Neutrophil (primary cell): ENCODE data around the gene ALOX5.

Experiments
- H3K27ac ChIP-seq: fragments of 200-600 bp; sonication (generic); 2 replicates; pipeline ENCODE4 v1.5.1; 2016; ENCODE audit warnings: mild to moderate bottlenecking, moderate library complexity
- H3K27me3 ChIP-seq: fragments of 200-600 bp; sonication (generic); 2 replicates; pipeline ENCODE4 v1.6.0; 2016; ENCODE audit warnings: mild to moderate bottlenecking
- H3K36me3 ChIP-seq: fragments of 200-600 bp; sonication (generic); 2 replicates; pipeline ENCODE4 v1.5.1; 2017
- H3K4me1 ChIP-seq, 2 experiments: fragments of 200-600 bp in 1 of 2; sonication (generic) in 1 of 2; 1 replicate in 1 of 2; 2 replicates in 1 of 2; pipeline versions ENCODE4 v1.5.1 to v1.6.1; 2013 to 2016; ENCODE audit warnings: low read depth in 1 of 2, low read length in 1 of 2, mild to moderate bottlenecking in 1 of 2, moderate library complexity in 1 of 2; ENCODE audit not compliant: control insufficient read depth in 1 of 2, insufficient read depth in 1 of 2
- H3K4me3 ChIP-seq, 2 experiments: fragments of 200-600 bp in 1 of 2; sonication (generic) in 1 of 2; 1 replicate in 1 of 2; 2 replicates in 1 of 2; pipeline ENCODE4 v1.5.1; 2013 to 2016; ENCODE audit warnings: low read depth in 1 of 2, low read length in 1 of 2, mild to moderate bottlenecking in 1 of 2, moderate library complexity in 1 of 2
- H3K9me3 ChIP-seq: fragments of 200-600 bp; sonication (generic); 2 replicates; pipeline ENCODE4 v1.5.1; 2016
- TF ChIP-seq, protein P1 (sequence below): fragments of 200-600 bp; sonication (generic); IDR thresholded peaks from 2 replicates; pipeline ENCODE4 v1.5.1; 2016; ENCODE audit warnings: antibody characterized with exemption

ALOX5 gene

GRCh38 chr10:45452268-45452667 is 78.3 kb downstream of the ALOX5 start:
- TF ChIP-seq, protein P1, sequence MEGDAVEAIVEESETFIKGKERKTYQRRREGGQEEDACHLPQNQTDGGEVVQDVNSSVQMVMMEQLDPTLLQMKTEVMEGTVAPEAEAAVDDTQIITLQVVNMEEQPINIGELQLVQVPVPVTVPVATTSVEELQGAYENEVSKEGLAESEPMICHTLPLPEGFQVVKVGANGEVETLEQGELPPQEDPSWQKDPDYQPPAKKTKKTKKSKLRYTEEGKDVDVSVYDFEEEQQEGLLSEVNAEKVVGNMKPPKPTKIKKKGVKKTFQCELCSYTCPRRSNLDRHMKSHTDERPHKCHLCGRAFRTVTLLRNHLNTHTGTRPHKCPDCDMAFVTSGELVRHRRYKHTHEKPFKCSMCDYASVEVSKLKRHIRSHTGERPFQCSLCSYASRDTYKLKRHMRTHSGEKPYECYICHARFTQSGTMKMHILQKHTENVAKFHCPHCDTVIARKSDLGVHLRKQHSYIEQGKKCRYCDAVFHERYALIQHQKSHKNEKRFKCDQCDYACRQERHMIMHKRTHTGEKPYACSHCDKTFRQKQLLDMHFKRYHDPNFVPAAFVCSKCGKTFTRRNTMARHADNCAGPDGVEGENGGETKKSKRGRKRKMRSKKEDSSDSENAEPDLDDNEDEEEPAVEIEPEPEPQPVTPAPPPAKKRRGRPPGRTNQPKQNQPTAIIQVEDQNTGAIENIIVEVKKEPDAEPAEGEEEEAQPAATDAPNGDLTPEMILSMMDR, result no peak
- no peaks in the 10 kb centered on the region for H3K27me3 ChIP-seq
- H3K4me3 ChIP-seq, result no peak overlapping the region
- H3K9me3 ChIP-seq, result no peaks in the 10 kb centered on the region
- H3K27ac ChIP-seq, result peak overlapping the region; percentile 73
- peaks cover 42 to 45% of the 10 kb centered on the region in 2 experiments for H3K4me1 ChIP-seq
- H3K36me3 ChIP-seq, result peaks cover 25% of the 10 kb centered on the region

GRCh38 chr10:45452743-45453452 is 78.9 kb downstream of the ALOX5 start:
- H3K36me3 ChIP-seq, result peaks cover 24% of the 10 kb centered on the region
- peak overlapping the region; percentile 73 for H3K27ac ChIP-seq
- H3K9me3 ChIP-seq, result no peaks in the 10 kb centered on the region
- H3K4me1 ChIP-seq, result peaks cover 42 to 45% of the 10 kb centered on the region in 2 experiments
- H3K27me3 ChIP-seq, result no peaks in the 10 kb centered on the region
- H3K4me3 ChIP-seq, result peak overlapping the region in 1 of 2 experiments; percentile 13
- TF ChIP-seq, protein P1, result no peak

GRCh38 chr10:45453639-45454255 is 79.7 kb downstream of the ALOX5 start:
- peak overlapping the region; percentile 73 for H3K27ac ChIP-seq
- peaks cover 44 to 52% of the 10 kb centered on the region in 2 experiments for H3K4me1 ChIP-seq
- H3K36me3 ChIP-seq, result peaks cover 27% of the 10 kb centered on the region
- H3K4me3 ChIP-seq, result peak overlapping the region; percentile 13 to 14
- TF ChIP-seq, protein P1, result no peak
- H3K9me3 ChIP-seq, result no peaks in the 10 kb centered on the region
- H3K27me3 ChIP-seq, result no peaks in the 10 kb centered on the region

DNA sequence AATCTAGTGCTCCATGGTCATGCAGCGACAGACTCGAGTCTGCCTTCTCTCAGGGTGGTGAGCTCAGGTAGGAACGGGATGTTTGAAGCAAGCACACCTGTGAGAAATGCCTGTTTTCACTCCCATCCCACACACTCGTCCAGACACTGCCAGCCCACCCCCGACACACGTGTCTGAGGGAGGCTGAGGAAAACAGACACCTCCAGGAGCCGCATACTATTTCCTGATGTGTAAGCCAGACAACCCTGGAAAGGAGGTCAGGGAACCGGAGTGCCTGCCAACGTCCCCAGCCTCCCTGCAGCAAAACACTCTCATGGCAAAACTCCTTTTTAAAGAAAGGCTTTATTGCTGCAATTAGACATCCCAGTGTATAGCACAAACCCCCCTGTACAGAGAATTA is 80.2 kb downstream of the ALOX5 start:
- no peak overlapping the region for H3K4me3 ChIP-seq
- TF ChIP-seq, protein P1, result no peak
- no peaks in the 10 kb centered on the region for H3K27me3 ChIP-seq
- H3K27ac ChIP-seq, result peak overlapping the region; percentile 73
- H3K9me3 ChIP-seq, result no peaks in the 10 kb centered on the region
- H3K36me3 ChIP-seq, result peaks cover 32% of the 10 kb centered on the region
- H3K4me1 ChIP-seq, result peaks cover 50 to 57% of the 10 kb centered on the region in 2 experiments

- Histone ChIP-seq H3K4me1 (peaks cover 56 to 63% of the 10 kb centered on the region in 2 experiments), H3K9me3 (no peaks in the 10 kb centered on the region), H3K27ac (peak overlapping the region; percentile 73), H3K27me3 (no peaks in the 10 kb centered on the region), H3K4me3 (no peak overlapping the region), H3K36me3 (peaks cover 35% of the 10 kb centered on the region)
- TF ChIP-seq, protein P1, result no peak
Observed at GRCh38 chr10:45454859-45455258, 80.8 kb downstream of the ALOX5 start.
